Activated T-cell treated with anti-CD3 and anti-CD28 coated beads for 1 hour (primary cell): ENCODE data around the gene RFX3.

Source experiments
- DNase-seq: peaks from one replicate; pipeline ENCODE4 v3.0.0-alpha.2; 2020; ENCODE audit warnings: low read depth

Gene RFX3

DNA sequence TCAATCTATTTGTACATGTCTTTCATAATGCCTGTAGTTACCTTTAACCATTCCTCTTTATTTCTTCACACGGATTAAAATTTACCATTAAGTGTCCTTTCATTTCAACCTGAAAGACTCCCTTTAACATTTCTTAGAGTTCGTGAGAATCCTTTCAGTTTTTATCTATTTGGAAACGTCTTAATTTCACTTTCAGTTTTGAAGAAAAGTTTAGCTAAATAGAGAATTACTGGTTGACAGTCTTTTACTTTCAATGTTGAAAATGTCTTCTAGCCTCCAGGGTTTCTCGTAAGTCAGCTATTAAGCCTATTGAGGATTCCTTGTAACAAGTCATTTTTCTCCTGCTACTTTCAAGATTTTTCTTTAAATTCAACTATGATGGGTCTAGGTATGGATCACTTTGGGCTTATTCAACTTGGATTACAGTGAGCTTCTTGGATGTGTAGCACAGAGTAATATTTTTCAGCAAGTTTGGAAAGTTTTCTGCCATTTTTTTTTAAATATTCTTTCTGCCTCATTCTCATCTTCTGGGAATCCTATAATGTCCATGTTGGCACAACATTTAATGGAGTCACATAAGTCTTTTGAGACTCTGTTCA lies 48.5 kb downstream of the RFX3 start:
- no peak for DNase-seq

DNA sequence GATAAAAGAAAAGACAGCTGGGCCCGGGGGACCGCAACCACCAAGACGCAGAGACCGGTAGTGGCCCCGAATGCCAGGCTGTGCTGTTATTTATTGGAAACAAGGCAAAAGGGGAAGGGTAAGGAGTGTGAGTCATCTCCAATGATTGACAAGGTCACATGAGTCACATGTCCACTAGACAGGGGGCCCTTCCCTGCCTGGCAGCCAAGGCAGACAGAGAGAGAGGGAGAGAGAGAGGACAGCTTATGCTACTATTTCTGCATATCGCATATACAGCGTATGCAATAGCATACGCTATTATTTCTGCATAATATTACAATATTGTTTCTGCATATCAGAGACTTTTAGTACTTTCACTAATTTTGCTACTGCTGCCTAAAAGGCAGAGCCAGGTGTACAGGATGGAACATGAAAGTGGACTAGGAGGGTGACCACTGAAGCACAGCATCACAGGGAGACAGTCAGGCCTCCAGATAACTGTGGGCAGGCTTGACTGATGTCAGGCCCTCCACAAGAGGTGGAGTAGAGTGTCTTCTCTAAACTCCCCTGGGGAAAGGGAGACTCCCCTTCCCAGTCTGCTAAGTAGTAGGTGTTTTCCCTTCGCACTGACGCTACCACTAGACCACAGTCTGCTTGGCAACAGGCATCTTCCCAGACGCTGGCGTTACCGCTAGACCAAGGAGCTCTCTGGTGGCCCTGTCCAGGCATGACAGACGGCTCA lies 50.3 kb downstream of the RFX3 start:
- no peak for DNase-seq

DNA sequence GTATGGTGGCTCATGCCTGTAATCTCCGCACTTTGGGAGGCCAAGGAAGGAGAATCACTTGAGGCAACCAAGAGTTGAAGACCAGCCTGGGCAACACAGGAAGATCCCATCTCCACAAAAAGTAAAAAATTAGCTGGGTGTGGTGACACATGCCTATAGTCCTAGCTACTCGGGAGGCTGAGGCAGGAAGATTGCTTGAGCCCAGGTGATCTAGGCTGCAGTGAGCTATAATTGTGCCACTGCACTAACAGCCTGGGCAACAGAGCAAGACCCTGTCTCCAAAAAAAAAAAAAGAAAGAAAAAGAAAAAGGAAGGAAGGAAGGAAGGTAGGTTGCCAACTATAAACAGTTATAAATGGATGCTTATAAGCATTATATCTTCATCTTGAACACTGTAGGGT lies 51.0 kb downstream of the RFX3 start:
- DNase-seq: no peak

DNA sequence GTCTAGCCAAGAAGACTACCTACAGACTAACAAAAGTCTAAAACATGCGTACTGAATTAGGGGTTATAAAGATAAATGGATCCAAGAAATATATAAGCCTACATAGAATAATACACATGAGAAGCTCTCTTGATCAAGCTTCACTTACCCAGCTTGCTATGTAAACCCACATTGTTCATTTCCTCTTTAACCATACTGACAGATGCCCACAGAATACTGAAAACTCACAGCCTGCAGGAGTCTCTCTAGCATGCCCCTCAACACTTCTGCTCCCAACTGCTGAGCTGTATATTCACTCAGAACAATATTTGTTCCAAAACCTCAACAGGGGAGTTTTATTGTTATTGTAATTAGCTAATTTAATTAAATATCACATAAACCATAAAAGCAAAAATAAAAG lies 52.4 kb downstream of the RFX3 start:
- DNase-seq: no peak

DNA sequence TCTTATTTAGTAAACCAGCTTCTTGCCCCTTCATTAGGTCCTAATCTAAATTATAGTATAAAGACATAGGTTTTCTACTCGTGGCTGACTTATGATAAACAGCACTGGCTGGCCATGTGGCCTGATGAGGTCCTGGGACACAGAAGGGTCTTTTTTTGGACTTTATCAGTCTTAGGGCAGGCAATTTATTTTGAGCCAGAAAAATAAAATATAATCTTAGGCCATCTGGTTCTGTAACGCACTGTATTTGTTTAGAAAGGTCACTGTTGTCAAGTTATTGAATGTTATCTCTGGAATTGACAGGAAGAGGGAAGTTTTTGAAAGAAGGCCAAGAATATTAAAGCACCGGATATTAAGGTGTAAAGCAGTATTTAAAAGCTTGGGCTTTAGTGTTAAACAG lies 53.9 kb downstream of the RFX3 start:
- no peak for DNase-seq

DNA sequence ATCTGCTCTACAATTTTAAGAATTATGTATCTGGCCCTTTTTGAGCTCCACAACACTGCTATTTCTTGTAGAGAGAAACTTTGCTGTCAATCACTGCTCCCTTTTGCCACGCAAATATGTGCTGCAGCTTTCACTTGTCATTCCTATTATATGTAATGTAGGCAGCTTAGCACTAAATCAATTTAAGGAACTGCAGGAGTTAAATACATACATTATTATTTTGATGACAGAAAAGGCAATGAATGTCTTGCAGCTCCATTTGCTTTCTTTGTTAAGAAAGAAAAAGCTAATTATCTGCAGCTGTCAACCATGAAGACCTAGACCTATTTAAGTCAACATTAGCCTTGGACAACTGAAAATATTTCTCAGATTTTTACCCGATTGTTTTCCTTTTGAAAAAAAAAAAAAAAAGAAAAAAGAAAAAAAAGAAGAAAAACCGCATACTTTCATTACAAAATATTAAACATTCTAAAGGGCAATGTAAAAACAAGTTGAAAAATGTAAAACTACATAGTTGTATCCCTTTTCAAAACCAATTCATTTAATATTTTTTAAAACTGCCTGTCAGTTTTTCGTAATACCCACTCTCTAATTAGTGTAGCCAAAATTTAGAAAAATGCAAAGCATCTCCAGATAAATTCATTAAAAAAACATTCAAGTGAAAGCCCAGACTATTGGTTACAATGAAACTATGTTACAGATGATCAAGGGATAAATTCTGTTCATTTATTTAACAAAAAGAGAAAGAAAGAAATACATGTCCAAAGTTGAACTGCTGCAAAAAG lies 57.2 kb downstream of the RFX3 start:
- no peak for DNase-seq

DNA sequence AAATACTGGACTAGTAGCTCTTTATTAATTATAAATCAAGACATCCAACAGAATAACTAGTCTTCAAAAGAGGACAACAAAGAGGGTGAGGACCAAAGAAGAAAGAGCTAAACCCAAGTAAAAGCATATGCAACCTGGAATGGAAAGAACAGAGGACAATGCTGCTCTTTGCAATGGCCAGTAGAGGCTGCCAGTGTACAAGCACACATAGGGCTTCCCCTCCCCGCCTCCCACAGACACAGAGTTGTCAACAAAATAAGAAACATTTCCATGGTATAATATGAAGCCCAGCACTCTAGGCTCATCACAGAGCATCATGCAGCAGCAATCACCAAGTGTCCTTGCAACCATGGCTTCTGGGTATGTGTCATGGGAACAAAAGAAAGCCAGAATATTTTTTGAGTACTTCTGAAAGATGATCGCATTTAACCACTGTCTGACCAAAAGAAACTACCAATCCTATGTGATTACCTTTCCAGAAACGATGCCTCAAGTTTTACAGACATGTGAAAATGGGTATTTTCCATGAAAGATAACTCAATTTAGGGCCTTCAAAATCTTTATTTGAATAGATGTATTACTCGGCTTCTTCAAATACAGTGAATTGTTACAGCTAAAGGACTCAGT lies 58.1 kb downstream of the RFX3 start:
- DNase-seq: peak; percentile 40

DNA sequence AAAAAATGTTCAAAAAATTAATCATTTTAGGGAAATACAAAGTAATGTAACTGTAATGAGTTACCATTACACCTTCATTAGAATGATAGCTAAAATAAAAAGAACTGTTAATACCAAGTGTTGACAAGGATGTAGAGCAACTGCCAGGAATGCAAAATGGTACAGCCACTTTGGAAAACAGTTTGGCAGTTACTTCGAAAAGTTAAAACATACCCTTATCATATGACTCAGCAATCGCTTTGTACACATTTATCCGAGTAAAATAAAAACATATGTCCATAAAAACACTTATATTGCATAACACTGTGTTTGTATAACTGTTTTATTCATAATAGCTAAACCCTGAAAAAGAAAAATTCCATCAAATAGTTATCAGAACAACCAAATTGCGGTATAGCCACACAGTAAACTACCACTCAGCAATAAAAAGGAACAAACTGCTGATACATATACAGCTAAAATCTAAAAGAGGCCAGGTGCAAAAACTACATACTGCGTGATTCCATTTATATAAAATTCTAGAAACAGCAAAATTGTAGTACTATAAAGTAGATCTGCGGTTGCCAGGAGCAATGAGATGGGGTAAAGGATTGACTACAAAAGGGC lies 61.7 kb downstream of the RFX3 start:
- no peak for DNase-seq

DNA sequence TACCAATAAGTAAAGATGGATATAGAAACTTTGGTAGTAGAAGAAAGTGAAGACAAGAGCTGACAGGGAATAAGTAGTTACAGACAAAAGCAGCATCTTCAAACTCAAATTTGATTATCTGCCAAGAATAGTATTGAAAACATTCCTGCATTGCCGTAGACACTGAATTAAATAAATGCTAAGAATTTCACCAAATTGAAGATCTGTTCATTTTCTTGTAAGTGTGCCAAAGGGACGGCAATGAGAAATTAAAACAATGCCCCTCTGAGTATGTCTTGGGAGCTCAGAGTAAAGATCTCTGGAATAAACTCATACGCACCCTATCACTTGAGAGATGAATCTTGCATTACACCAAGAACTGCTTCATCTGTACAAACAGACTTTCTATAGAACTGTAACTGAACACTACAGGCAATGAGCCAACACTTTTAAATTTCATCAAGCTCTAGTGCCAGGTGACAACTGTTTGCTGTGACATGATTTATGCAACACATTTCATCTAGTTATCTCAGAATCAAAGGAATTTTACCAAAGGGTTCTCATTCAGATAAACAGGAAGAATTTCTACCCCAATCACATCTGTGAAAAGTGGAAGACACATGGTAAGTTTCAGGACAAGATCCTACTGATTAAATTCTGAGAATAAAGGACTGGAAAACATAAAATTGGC lies 66.9 kb downstream of the RFX3 start:
- DNase-seq: no peak

DNA sequence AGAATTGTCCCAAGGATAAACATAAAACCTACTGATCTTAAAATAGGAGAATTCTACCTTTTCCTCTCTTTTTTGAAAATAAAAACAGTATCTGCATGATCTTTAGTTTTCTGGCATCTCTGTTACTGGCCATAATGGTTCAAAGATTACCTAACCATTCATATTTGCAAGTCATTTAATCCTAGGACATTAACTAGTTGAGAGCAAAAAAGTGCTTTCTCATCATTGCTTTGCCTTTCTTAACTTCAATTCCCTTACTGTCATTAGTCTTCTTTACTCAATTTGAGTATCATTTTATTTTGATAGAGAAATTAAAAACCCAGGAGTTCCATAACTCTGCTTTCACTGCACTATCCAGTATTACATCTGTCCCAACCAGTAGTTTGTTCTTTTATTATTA lies 68.6 kb downstream of the RFX3 start:
- DNase-seq: no peak

DNA sequence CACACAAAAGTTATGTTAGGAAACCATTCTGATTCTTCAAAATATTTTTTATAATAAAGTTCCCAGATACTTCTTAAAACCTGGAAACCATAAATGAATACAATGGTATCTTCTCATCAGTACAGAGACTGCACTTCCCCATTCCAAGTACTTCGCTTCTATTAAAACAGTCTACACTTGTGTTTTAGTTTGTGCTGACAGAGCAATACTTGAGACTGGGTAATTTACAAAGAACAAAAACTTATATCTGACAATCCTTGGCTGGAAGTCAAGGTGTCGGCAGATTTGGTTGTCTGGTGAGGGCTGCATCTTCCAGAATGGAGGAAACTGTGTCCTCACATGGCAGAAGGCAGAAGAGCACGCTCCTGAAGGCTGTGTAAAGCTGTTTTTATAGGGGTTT lies 70.1 kb downstream of the RFX3 start:
- no peak for DNase-seq

DNA sequence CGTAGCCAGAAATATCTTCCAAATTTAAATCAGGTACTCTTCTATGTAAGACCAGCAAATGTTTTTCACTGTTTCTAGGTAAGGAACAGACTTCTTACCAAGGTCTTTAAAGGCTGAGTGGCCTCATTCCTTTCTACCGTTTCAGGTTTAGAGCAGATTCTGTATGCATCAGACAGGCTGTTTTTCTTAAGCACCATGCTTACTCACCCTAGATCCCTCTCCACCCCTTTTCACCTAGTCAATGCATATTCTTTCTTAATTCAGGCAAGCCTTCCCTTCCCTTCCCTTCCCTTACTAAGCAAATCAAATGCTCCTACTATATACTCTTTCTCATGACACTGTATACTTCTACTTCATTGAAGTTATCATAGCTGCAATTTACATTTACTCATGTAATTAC lies 70.7 kb downstream of the RFX3 start:
- no peak for DNase-seq

DNA sequence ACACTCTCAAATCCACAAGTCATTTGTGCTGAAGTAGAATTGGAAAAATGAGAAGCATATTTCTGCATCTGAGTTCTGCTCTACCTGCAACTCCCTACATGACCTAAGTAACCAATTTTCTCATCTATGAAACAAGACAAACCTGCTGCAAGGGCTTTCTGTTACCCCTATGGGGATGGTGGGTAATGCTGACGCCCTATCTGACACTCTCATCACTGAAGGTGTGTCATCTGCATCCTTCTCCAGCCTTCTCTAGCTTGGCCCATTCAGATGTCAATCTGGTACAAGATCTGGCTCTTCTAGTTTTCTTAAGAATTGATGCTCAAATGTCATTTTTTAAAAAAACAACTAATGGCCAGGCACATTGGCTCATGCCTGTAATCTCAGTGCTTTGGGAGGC lies 73.8 kb downstream of the RFX3 start:
- no peak for DNase-seq

DNA sequence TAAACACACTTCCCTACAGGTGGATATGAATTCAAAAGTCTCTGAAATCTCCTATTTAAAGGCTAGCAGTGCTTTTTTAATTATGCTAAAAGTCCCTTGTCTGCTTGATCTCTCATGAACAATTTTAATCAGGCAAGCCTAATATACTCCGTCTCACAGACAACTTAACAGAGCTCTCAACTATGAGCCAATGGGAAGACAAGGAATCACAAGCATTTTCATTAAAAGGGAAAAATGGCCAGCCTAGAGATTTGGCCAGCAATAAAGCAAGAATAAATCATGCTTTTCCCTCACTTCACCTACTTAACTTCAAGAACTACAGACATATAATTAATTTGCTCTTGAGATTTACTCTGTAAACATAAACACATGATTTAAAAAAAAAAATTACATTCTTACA lies 78.0 kb downstream of the RFX3 start:
- no peak for DNase-seq

DNA sequence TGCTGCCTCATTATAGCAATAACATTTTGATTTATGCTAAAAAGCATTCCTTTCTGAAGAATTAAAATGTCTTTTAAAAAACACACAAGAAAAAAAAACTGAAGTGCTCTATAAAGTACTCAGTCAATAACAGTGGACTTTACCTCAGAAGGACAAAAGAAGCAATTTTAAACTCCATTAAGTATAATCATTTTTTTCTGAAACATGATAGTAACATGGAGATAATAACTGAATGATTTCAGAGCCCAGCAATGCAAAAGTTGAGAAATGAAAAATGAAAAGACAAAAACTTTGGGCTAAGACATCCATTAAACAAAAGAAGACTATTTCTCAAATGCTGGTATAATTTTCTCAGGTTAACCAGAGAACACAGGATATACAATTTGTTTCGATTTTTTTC lies 78.7 kb downstream of the RFX3 start:
- DNase-seq: no peak

DNA sequence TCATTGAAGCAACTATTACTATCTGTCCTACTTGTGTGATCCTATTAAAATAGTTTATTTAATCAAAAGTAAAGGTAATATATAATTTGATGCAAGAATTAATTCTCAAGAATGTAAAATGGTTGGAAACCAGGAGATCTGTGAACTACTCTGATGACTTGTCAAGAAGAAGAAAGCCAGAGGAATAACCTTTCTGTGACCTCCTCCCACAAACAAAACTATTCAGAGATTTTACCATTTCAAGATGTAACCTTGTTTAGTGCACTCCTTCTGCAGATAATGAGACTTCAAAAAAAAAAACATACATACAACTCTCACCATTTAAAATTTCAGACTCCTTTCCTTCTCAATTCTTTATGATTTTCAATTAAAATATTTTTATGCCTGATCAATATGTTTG lies 79.5 kb downstream of the RFX3 start:
- no peak for DNase-seq

DNA sequence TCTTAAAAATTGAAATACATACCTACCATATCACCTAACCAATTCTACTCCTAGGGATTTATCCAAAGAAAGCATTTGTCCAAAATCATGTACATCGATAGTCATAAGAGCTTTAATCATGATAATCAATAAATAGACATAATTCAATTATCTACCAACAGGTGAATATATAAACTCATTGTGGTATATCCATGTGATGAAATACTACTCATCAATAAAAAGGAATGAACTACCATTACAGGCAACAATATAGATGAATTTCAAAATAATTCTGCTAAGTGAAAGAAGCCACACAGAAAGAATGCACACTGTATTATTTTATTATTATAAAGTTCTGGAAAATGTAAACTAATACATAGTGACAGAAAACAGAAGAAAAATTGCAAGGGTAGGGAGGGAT lies 81.8 kb downstream of the RFX3 start:
- no peak for DNase-seq

DNA sequence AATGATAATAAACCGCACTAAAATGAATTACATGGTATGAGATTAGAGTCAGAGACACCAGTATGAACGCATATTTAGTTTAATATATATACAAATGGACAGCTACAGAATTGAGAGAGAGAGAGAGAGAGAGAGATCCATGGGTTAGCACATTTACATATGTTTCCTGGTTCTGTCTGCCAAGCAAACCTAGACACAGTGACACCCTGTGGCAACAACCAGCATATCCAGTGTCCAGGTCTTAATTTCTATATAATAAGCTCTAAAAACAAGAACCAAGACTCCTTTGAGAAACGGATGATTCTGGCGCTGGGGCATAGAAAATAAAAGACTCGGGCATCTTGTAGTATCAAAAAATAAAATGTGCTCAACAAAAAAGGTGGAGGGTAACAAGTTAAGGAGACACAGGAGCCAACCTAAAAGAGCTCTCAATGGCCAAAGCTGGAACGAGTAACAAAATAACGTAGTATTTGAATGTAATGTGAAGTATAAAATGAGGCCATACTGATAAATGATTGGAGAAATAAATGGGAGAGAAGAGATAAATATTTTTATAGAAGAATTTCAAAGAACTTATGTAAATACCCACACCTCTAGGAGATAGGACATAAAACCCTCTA lies 84.5 kb downstream of the RFX3 start:
- DNase-seq: peak; percentile 6

DNA sequence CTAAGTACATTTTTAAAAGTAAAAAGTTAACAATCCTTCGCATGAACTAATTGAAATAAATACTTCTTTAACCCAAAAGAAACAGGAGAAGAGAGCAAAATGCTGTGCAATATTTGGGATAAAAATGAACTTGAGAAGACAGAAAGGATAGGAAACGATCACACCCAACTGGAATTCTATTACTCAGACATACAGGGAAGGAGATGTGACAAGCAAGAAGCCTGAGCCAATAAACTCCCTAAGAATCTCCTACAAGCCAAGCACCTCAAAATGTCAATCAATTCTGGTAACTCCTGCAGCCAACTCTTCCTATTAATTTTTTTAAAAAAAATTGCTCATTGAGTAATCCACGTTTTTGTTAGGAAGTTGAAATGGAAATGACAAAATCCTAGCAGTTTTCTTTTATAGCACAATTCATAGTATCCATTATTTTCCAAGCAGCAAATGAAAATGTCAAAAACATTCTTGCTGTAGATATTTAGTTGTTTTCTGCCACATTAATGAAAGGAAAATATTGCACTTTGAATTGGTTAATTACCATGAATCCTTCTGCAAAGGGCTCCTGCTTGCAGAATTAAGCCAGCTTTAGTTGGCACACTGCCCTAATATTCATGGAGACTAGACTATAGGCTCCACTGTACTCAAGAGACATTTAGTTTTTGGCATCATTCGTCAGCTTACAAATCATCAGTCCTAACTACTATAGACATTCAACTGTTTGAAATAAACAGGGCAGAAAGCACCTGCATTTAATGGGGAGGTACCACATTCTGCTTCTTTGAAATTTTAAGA lies 89.0 kb downstream of the RFX3 start:
- no peak for DNase-seq

DNA sequence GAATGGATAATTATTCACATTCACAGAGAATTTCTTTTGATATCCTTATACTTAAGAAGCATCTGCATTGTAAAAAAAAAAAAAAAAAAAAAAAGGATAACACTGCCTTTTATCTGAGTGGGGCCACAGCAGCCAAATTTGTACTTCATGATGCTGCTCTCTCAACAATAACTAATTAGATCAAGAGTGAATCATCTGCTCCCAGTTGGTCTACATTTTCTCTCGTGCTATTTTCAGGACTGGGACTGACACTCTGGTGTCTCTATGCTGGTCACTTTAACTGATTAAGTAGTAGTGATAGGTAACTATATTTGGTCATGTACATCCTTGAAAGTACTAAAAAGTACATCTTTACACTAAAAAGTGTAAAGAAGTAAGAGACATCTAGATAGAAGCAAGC lies 90.1 kb downstream of the RFX3 start:
- DNase-seq: no peak

DNA sequence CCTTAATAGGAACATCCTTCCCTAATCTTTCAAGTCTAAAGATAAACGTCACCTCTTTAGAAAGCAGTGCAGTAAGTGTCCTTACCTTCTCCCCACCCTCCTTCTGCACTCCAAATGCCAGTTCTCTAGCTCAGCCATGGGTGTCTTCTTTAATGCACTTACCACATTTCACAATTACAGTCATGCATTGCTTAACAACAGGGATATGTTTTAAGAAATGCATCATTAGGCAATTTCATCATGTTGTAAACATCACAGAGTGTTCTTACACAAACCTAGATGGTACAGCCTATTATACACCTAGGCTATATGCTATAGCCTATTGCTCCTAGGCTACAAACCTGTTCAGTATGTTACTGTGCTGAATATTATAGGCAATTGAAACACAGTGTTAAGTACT lies 91.2 kb downstream of the RFX3 start:
- no peak for DNase-seq
